ENCODE measurements around the gene MAPRE2.

DNA sequence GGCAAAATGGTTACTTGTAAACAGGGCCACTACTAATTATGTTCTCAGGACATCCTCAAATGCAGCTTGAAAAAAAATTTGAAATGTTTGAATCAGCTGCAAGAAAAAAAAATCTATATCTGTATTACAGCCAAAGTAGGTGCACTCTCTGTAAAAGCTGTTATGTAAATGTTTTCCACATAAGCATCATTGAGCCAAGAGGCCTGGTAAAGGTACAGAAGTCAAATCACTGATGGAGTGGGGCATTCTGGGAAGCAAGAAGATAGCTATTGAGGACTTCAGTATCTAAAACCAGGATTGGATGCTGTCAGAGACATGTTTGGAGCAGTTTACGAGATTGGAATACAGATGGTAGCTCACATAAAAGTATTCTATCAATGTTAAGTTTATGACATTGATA is 80.3 kb downstream of the MAPRE2 start:
- no peak for TF ChIP-seq CTCF (IDR thresholded peaks at IDR 0.05 in 8 of 11, conservative IDR thresholded peaks at IDR 0.05 in 3 of 11)
- TF ChIP-seq POLR2A (IDR thresholded peaks at IDR 0.05), result no peak
- no peak for TF ChIP-seq POLR2AphosphoS5 (IDR thresholded peaks at IDR 0.05)
